NCI-H2227 (cell line): Measurements from ENCODE around the gene DNAJC12.
"Not testable (repeated sequence)": the region's sequence is repeated elsewhere in the genome, so short reads cannot be mapped to it uniquely, and the experiment has no call there.

Source experiments
- DNase-seq: peaks from one replicate; lab custom pipeline; 2025; ENCODE audit not compliant: unreplicated experiment; lab: John Stamatoyannopoulos, UW

Gene DNAJC12

DNA sequence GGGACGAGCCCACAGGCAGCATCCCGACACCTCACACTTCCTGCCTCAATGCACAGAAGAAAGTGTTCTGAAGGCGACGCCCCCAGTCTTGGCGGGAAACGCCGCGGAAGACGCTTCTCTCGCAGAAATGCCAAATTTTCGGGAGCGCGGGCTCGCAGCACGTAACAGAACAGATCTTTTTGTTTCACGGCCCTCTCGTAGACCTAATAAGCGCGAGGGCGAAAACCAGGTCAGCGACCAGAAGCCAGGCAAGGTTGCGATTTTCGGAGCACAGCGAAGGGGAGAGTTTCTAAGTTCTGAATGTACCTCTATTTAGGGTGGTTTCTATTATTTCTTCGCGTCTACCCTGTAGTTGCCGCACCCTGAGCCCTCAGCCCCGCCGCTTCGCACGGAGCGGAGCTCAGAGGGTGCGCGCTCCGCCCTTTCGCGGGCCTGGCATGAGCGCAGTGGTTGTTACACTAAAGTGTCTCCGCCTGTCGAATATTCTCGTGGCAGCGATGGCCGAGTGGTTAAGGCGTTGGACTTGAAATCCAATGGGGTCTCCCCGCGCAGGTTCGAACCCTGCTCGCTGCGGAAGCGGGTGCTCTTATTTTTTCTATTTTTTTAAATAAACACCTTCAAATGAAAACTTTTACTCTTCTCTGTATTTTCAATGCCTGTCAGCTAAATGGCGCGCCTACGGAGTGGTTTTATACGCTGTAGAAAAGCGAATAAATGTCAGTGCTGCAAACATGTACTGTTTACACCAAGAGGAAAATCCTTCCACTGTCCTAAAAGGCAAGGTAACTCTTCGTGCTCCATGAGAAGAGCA lies 73.8 kb downstream of the DNAJC12 start:
- peak; percentile 92 for DNase-seq

- DNase-seq, result peak; percentile 82
Observed at GRCh38 chr10:67763499-67764011, 74.4 kb downstream of the DNAJC12 start.

DNA sequence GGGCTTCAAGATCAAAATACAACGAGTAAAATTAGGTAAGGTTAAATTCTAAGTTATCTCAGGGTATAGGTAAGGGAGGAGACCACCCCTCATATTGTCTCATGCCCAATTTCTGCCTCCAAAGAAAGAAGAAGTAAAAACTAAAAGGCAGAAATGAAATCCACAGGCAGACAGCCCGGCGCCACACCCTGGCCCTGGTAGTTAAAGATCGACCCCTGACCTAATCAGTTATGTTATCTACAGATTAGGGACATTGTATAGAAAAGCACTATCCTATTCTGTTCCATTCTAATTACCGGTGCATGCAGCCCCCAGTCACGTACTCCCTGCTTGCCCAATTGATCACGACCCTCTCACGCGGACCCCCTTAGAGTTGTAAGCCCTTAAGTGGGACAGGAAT lies 75.4 kb downstream of the DNAJC12 start:
- not testable (repeated sequence) for DNase-seq

DNA sequence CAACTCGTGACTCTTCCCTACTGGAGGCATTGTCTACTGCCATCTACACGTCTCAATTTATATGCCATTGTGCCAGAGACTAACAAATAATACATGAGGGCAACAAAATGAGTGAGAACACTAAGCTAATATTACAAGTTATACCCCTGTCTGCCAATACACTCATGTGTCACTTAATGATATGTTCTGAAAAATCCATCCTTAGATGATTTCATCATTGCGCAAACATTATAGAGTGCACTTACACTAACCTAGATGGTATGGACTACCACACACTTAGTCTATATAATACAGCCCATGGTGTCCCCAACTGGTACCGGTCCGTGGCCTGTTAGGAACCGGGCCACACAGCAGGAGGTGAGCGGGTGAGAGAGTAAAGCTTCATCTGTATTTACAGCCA lies 77.7 kb downstream of the DNAJC12 start:
- DNase-seq, result no peak
